OCI-LY3 (cell line): ENCODE results near the gene CAMSAP2.

ENCODE experiments used
- H2AFZ ChIP-seq: fragments of 200-600, 300-600 bp; shearing (Covaris generic); 2 replicates; pipeline ENCODE4 v1.6.0; 2014; ENCODE audit warnings: antibody characterized with exemption, low read depth, low read length
- H3K27ac ChIP-seq: fragments of 200-600, 300-600 bp; sonication (generic); 2 replicates; pipeline ENCODE4 v1.5.1; 2014; ENCODE audit warnings: mild to moderate bottlenecking, low read length, moderate library complexity, mixed read lengths
- H3K27me3 ChIP-seq: fragments of 200-600, 300-600 bp; sonication (generic); 2 replicates; pipeline ENCODE4 v1.6.1; 2014; ENCODE audit warnings: low read depth, low read length, mixed read lengths
- H3K36me3 ChIP-seq: fragments of 200-600, 300-600 bp; sonication (generic); replicated peaks from 2 replicates; pipeline ENCODE3; 2014; ENCODE audit warnings: low read depth, low read length, mixed read lengths
- H3K4me1 ChIP-seq: fragments of 300-600, 200-600 bp; sonication (generic); 2 replicates; pipeline ENCODE4 v1.6.1; 2014; ENCODE audit warnings: low read length, mixed read lengths
- H3K4me2 ChIP-seq: fragments of 200-600, 300-600 bp; sonication (generic); 2 replicates; pipeline ENCODE4 v1.6.1; 2014; ENCODE audit warnings: low read length, mixed read lengths
- H3K4me3 ChIP-seq: fragments of 300-600, 200-600 bp; sonication (generic); 2 replicates; pipeline ENCODE4 v1.5.1; 2014; ENCODE audit warnings: antibody characterized with exemption, mild to moderate bottlenecking, low read length, moderate library complexity
- H3K79me2 ChIP-seq: fragments of 300-600, 200-600 bp; shearing (Covaris generic); 2 replicates; pipeline ENCODE4 v1.6.1; 2014; ENCODE audit warnings: mild to moderate bottlenecking, low read length, mixed read lengths
- H3K9ac ChIP-seq: fragments of 300-600, 200-600 bp; shearing (Covaris generic); 2 replicates; pipeline ENCODE4 v1.6.0; 2014; ENCODE audit warnings: mild to moderate bottlenecking, low read length, moderate library complexity
- H3K9me3 ChIP-seq: fragments of 200-600, 300-600 bp; shearing (Covaris generic); 2 replicates; pipeline ENCODE4 v1.6.1; 2014; ENCODE audit warnings: low read length, mixed read lengths; ENCODE audit not compliant: insufficient read depth
- H4K20me1 ChIP-seq: fragments of 200-600, 300-600 bp; sonication (generic); 2 replicates; pipeline ENCODE4 v1.6.1; 2016; ENCODE audit warnings: low read length, mixed read lengths; ENCODE audit not compliant: insufficient read depth
- EZH2phosphoT487 ChIP-seq: fragments of 200-600 bp; shearing (Covaris generic); IDR thresholded peaks from 2 replicates; pipeline ENCODE4 v1.6.1; 2018; ENCODE audit warnings: antibody characterized with exemption, mixed run types, low read depth
- TF ChIP-seq, protein P1 (sequence below): fragments of 200-600, 300-600 bp; sonication (generic); IDR thresholded peaks from 2 replicates; pipeline ENCODE4 v1.5.1; 2014; ENCODE audit warnings: antibody characterized with exemption, low read length, low read depth

CAMSAP2 gene

DNA sequence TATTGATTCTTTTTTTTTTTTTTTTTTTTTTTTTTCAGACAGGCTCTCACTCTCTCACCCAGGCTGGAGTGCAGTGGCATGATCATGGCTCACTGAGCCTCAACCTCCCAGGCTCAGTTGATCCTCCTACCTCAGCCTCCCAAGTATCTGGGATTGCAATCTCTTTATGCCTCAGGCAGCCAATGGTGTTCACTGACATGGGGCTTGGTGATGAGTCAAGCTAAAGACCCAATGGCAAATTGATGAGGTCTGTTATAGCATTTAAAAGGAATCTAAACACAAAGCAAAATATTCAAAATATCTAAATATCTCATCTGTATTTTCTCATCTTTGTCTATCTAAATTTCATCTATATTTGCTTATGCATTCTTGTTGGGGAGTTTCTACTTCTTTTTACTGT is 30.5 kb upstream of the CAMSAP2 start:
- Histone ChIP-seq H3K4me3 (no peak overlapping the region), H3K27me3 (no peaks in the 10 kb centered on the region), H3K27ac (no peak overlapping the region), H4K20me1 (no peaks in the 10 kb centered on the region), H2AFZ (no peak overlapping the region), H3K36me3 (no peaks in the 10 kb centered on the region), H3K79me2 (no peaks in the 10 kb centered on the region), H3K4me2 (no peak overlapping the region), H3K4me1 (peaks cover 46% of the 10 kb centered on the region), H3K9me3 (no peaks in the 10 kb centered on the region), H3K9ac (no peak overlapping the region)
- no peak for TF ChIP-seq EZH2phosphoT487

DNA sequence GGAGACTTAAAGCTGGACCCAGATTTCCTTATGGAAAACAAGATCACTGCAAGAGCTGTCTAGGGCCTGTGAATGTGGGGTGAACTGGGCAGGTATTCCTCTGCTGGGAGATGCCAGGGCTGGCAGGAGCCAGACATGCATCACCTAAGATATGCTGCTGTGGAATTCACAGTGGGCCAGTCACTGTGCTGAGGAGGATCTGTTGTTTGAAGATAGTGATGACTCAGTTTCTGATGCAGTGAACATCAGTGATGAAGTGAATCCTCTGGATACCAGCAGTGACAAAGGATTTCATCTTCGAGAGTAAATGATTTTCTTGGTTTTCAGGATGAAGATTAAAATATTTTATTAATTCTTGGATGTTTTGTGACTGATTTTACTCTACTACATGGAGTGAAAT is 29.9 kb upstream of the CAMSAP2 start:
- no peak for TF ChIP-seq EZH2phosphoT487
- TF ChIP-seq, protein P1, sequence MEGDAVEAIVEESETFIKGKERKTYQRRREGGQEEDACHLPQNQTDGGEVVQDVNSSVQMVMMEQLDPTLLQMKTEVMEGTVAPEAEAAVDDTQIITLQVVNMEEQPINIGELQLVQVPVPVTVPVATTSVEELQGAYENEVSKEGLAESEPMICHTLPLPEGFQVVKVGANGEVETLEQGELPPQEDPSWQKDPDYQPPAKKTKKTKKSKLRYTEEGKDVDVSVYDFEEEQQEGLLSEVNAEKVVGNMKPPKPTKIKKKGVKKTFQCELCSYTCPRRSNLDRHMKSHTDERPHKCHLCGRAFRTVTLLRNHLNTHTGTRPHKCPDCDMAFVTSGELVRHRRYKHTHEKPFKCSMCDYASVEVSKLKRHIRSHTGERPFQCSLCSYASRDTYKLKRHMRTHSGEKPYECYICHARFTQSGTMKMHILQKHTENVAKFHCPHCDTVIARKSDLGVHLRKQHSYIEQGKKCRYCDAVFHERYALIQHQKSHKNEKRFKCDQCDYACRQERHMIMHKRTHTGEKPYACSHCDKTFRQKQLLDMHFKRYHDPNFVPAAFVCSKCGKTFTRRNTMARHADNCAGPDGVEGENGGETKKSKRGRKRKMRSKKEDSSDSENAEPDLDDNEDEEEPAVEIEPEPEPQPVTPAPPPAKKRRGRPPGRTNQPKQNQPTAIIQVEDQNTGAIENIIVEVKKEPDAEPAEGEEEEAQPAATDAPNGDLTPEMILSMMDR: no peak
- Histone ChIP-seq H3K36me3 (no peaks in the 10 kb centered on the region), H3K27ac (no peak overlapping the region), H3K4me3 (no peak overlapping the region), H3K4me1 (peaks cover 46% of the 10 kb centered on the region), H3K9me3 (no peaks in the 10 kb centered on the region), H3K4me2 (peak overlapping the region; percentile 19), H3K27me3 (no peaks in the 10 kb centered on the region), H2AFZ (no peak overlapping the region), H3K9ac (no peak overlapping the region), H4K20me1 (no peaks in the 10 kb centered on the region), H3K79me2 (no peaks in the 10 kb centered on the region)

DNA sequence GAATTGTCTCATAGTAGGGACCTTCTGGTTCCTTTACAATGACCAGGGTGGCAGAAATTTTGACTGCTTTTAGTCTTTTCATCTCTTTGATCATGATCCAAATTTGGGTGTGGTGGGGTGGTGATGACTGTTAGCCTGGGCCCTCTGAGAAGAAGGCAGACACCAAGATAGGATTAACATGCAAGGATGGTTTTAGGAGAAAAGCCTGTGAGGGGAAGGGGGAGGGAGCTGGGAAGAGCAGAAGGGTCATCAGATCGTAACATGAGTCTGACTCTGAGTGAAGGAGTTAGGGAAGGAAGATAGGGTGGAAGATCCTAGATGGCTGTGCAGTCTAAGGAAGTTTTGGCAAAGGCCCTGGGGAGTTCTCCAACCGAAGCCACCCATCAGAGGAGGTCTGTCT is 28.5 kb upstream of the CAMSAP2 start:
- H3K4me3 ChIP-seq: no peak overlapping the region
- no peak overlapping the region for H3K27ac ChIP-seq
- H4K20me1 ChIP-seq: no peaks in the 10 kb centered on the region
- H3K36me3 ChIP-seq: no peaks in the 10 kb centered on the region
- H3K27me3 ChIP-seq: no peaks in the 10 kb centered on the region
- no peak overlapping the region for H3K4me2 ChIP-seq
- H3K4me1 ChIP-seq: peaks cover 46% of the 10 kb centered on the region
- no peaks in the 10 kb centered on the region for H3K79me2 ChIP-seq
- no peaks in the 10 kb centered on the region for H3K9me3 ChIP-seq
- TF ChIP-seq, protein P1: no peak
- no peak for TF ChIP-seq EZH2phosphoT487
- H3K9ac ChIP-seq: no peak overlapping the region
- H2AFZ ChIP-seq: no peak overlapping the region

DNA sequence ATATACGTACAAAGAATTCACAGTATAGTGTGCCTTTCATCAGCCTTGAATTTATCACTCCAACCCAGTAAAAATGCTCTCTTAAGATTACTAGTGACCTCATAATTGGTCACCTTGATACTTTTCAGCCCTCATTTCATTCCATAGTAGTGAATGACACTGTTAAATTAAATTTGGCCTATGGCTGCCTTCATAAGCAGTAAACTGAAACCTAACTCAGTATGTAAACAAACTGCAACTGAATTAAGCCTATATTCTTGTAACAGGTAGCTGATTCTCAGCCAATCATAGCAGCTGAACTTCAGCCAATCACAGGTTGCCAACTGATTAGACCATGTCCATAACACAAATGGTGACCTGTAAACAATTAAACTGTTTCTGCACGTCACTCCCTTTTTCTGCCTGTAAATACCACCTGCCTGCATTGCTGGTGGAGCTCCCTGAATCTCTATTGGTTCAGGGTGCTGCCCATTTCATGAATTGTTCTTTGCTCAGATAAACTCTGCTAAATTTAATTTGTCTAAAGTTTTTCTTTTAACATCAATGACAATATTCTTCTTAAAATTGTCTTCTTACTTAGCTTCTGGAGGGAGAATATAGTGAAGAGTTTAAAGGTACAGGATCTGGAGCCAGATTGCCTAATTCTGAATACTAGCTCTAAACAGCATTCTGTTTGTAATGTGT is 24.0 kb upstream of the CAMSAP2 start:
- H2AFZ ChIP-seq: no peak overlapping the region
- H3K4me2 ChIP-seq: no peak overlapping the region

More for the DNA sequence above, 24.0 kb upstream of the CAMSAP2 start:
- Histone ChIP-seq H3K27ac (no peak overlapping the region), H3K4me3 (no peak overlapping the region), H4K20me1 (no peaks in the 10 kb centered on the region), H3K9ac (no peak overlapping the region), H3K36me3 (no peaks in the 10 kb centered on the region), H3K79me2 (no peaks in the 10 kb centered on the region), H3K9me3 (no peaks in the 10 kb centered on the region), H3K27me3 (peaks cover 5% of the 10 kb centered on the region; the same call in 1 of the 2 replicates), H3K4me1 (peaks cover 8% of the 10 kb centered on the region)
- no peak for TF ChIP-seq EZH2phosphoT487
- TF ChIP-seq, protein P1: no peak
